Bronchial epithelial cell (primary cell): Measurements from ENCODE around the gene AQP1. TPM values are rescaled to one million over a fixed set of nuclear protein-coding genes. Genes with fewer than 3 reads are reported as not detected.

Source experiments
- DNase-seq: peaks from one replicate; pipeline ENCODE4 v3.0.0-alpha.2; 2010; ENCODE audit warnings: low read depth
- FAIRE-seq: peaks from 2 replicates; lab custom pipeline; 2011; peaks lifted over from hg19 to GRCh38; lab: Jason Lieb, UNC
- H3K27me3 ChIP-seq: 2 replicates; pipeline ENCODE4 v1.5.1; 2011; ENCODE audit warnings: low read length; ENCODE audit not compliant: control insufficient read depth, insufficient read depth
- H3K36me3 ChIP-seq: 2 replicates; pipeline ENCODE4 v1.5.1; 2011; ENCODE audit warnings: low read length; ENCODE audit not compliant: control insufficient read depth, insufficient read depth
- H3K4me3 ChIP-seq: 2 replicates; pipeline ENCODE4 v1.5.1; 2011; ENCODE audit warnings: mild to moderate bottlenecking, low read depth, low read length, control low read depth
- CTCF ChIP-seq: IDR thresholded peaks from 2 replicates; pipeline ENCODE4 v1.5.1; 2011; ENCODE audit warnings: mild to moderate bottlenecking, moderate library complexity, low read length, control low read depth, inconsistent platforms; ENCODE audit not compliant: insufficient read depth, severe bottlenecking
- total RNA-seq: library from RNA; depleted of rRNA; stranded (reverse); fragments of >200 nt; gene quantifications from 2 replicates; pipeline ENCODE4 v1.2.1, GENCODE V29; 2014

The AQP1 gene
- total RNA-seq, 1 donor from 2014 or later = under 0.01 TPM

GRCh38 chr7:30873207-30873606, 38.4 kb upstream of the AQP1 start:
- no peak for FAIRE-seq
- Histone ChIP-seq H3K4me3 (no peak overlapping the region), H3K27me3 (peaks cover 2% of the 10 kb centered on the region), H3K36me3 (no peaks in the 10 kb centered on the region)
- TF ChIP-seq CTCF = no peak
- DNase-seq = no peak

DNA sequence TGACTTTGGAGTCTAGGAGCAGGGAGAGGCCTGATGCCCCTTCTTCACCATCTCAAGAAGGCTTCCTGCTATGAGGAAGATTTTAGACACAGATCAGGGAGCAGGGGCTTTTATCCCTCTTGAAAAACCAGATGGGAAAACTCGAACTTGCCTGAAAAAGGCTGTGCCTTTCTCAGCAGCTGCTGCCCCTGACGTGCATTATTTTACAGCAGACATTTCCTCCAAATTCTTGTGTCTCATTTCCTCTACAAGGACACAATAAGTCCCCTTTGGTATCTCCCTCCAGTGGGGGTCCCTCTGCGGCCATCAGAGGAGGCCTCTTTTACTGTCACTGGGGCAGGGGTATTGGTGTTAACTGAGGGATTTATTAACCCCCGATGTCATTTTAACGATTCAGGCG, 38.0 kb upstream of the AQP1 start:
- no peak for TF ChIP-seq CTCF
- H3K4me3 ChIP-seq = no peak overlapping the region
- DNase-seq = no peak
- no peaks in the 10 kb centered on the region for H3K27me3 ChIP-seq
- H3K36me3 ChIP-seq = no peaks in the 10 kb centered on the region
- FAIRE-seq = no peak

DNA sequence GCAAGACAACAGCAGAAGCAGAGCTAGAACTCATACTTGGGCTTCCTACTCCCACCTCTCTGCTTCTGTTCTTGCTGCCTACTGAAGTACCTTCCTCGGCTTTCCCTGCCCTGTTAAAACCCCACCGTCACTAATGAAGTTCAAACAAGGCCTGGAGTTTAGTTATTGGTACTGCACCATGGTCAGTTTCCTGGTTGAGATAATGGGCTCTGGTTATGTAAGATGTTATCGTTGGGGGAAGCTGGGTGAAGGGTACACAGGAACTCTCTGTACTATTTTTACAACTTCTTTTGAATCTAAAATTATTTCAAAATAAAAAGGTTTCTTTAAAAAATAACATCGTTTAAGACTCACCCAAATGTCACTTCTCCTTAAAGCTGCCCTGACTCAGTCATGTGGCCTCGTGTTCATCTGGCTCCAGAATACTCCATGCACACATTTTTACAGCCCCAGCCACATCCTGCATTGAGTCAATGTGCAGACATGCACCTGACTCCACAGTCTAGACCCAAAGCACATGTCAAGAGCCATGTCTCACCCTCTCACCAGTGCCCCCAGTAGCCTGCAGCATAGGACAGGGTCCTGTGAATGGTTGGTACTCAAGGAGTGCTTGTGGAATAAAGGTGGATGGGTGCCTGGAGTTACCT, 36.9 kb upstream of the AQP1 start:
- no peak for TF ChIP-seq CTCF
- Histone ChIP-seq H3K36me3 (no peaks in the 10 kb centered on the region), H3K4me3 (no peak overlapping the region), H3K27me3 (no peaks in the 10 kb centered on the region)
- DNase-seq (no peak), FAIRE-seq (no peak)

- no peaks in the 10 kb centered on the region for H3K27me3 ChIP-seq
- TF ChIP-seq CTCF = no peak
- H3K4me3 ChIP-seq = no peak overlapping the region
- DNase-seq = no peak
- no peaks in the 10 kb centered on the region for H3K36me3 ChIP-seq
- FAIRE-seq = no peak
Measured at GRCh38 chr7:30877015-30877769, 34.5 kb upstream of the AQP1 start.

DNA sequence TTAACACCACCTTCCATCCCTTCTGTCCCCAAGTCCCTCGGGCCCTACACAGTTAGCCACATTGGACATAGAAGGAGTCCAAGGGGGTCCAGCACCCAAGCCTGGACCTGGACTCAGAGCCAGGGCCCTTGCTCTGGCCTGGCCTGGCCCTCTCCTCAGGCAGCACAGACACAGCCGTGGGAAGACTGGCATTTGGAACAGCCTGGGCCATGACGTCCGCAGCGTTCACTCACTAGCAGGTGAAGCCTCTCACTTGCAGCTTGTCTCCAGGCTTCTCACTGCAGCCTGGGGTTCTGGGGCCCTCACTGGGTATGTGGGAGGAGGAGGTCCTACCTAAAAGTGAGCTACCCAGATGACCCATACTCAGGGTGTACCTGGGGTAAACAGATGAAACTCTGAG, 33.7 kb upstream of the AQP1 start:
- no peak for DNase-seq
- no peak for FAIRE-seq
- TF ChIP-seq CTCF = no peak
- Histone ChIP-seq H3K27me3 (no peaks in the 10 kb centered on the region), H3K4me3 (no peak overlapping the region), H3K36me3 (no peaks in the 10 kb centered on the region)
